Stimulated activated CD4-positive, alpha-beta T cell treated with anti-CD3 and anti-CD28 coated beads, TNF-alpha, amount 100 ng/mL, for 1 hour (primary cell): ENCODE measurements around the gene CHI3L2.
A peak's percentile ranks its signal among the peaks of the same experiment; 100 is the strongest.

ENCODE experiments used
- DNase-seq, 3 donors: peaks; one replicate each; pipeline ENCODE4 v3.0.0-alpha.2; 2020; ENCODE audit warnings: low read depth in 3 of 3, low spot score in 1 of 3

CHI3L2 gene

DNA sequence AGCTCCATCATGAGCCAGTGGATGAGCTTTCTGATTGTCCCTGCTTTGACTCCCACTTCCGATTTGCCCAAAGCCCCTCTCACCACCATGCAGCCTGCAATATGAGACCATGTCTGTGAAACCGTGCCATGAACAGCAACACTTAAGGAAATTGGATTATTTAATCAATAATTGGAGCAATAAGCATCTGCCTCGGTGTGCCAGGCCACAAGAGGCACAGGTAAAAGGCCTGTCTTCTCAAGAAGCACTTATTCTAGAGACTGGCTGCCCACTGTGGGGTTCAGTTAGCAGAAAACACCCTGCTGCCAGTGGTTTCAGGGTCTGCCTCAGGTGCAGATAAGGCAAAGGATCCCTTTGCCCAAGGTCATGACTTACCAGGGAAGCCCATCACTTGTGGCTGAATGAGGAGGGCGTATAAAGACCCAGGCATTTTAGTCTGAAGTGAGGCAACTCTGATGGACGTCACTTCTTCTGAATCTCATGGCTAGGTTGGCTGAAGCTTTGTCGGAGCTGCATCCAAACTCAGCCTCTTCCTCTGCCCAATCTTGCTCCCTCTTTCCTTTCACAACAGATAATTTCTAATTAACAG lies 7.1 kb upstream of the CHI3L2 start:
- DNase-seq: no peak

DNA sequence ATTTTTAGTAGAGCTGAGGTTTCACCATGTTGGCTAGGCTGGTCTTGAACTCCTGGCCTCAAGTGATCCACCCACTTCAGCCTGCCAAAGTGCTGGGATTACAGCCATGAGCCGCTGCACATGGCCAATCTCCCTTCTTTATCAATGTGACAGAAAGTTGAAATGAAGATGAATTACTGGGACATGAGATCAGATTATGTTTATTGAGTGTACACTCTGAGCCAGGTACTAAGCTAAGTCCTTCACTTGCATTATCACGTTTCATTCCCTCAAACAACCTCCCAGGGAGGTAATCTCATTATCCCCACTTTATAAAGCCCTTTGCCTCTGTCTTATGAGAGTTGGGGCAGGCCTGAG lies 6.3 kb upstream of the CHI3L2 start:
- no peak for DNase-seq

DNA sequence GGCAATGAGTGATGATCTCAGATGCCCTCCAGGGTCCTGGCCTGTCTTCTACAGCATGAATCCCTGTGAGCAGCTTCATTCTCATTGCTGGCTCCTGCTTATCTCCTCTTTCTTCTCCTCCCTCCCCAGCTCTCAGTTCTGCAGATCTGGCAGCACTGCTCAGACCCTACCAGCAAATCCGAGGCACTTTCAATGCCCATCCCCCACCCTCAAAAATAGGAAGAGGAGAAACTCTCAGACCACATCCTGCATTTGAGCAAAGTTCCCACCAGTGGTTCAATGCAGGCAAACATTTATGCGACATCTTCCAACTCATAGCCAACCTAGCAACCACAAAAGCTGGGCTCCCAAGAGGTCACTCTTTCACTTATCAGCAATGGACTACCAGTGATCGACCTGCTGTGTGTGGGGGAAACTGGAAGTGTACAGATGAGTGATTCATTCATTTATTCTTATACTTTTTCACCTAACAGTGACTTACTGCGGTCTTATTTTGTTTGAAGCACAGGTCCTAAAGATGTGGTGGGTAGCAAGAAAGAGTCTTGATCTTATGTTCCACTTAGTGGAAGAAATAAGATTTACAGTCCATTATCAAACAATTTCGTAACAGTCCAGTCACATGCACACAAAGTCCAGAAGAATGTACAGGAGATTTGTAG lies 5.8 kb upstream of the CHI3L2 start:
- no peak for DNase-seq

- peak in 2 of 3 donors; percentile 53 to 66 for DNase-seq
Measured at GRCh38 chr1:111222308-111223125, 5.0 kb upstream of the CHI3L2 start.

- no peak for DNase-seq
Measured at GRCh38 chr1:111223126-111223685, 4.3 kb upstream of the CHI3L2 start.

GRCh38 chr1:111225091-111225490 lies 2.4 kb upstream of the CHI3L2 start:
- DNase-seq: no peak

GRCh38 chr1:111225717-111226400 lies 1.7 kb upstream of the CHI3L2 start:
- no peak for DNase-seq

DNA sequence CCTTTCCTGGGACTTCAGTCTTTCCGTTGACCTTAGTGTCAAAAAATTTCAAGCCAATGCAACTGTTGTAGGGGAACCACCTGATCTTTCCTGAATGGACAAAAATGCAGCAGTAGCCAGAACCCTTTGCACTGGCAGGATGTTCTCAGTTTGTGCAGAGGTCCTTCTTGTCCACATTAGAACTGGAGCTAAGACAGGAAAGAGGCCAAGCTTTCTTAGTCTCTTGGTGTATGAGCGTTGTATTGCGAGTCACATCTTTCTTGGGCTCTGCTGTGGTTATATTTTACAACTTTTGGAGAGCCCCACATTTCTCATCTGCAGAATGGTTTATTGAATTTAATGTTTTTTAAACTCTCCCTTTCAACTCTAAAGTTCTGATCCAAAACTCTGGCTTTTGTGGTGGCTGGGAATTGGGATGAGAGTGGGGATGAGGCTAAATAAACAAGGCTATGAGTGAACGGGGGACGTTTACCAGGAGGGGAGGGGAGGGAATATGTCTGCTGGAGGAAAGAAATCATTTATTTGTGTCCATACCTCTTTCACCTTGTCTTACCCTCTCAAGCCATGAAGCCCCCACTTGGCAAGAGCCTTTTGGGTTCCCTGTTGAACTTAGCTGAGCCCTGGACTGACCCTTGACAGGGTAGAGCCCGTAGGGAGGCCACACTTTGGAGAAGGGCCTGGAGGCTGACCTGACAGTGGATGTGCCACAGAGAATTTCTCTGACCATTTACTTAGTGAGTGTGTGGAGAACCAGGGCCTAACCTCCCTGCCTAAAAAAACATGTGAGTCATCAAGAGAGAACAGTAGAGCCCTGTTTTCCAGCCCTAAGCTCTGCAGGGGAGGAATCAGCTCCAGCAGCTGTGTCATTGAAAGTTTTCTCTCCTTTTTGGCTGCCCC lies 586 bp downstream of the CHI3L2 start:
- no peak for DNase-seq

GRCh38 chr1:111228748-111229126 lies 1.2 kb downstream of the CHI3L2 start:
- no peak for DNase-seq

DNA sequence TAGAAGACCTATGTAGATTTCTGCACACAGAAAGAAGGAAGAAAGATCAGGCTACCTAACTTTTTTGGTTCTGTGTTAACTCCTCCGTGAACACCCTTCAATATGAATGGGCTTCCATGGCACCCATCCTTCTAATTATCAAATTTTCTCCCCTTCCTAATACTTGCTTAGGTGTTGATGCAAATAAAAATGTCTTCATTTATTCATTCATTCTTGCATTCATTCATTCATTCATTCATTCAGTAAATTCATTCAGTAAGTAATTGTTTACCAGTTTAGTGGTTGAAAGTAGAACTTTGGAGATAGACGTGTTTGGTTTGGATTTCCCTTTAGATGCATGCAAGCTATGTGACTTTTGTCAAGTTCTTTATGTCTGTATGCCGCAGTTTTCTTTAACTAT lies 4.6 kb downstream of the CHI3L2 start:
- DNase-seq: no peak

GRCh38 chr1:111234258-111234657 lies 6.7 kb downstream of the CHI3L2 start:
- DNase-seq: no peak

DNA sequence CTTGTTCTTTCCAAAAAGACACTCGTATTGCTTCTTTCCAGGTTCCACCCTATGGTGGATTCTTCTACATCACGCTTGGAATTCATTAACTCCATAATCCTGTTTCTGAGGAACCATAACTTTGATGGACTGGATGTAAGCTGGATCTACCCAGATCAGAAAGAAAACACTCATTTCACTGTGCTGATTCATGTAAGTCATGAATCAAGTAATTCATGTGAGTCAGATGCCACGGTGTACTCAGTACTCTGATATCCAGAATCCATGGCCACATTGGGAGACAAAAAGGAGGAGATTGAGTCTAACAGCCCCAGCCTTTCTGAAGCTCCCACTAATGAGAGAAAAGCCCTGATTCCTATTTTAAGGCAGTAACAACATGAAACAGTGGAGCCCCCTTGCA lies 7.4 kb downstream of the CHI3L2 start:
- no peak for DNase-seq

- no peak for DNase-seq
Measured at GRCh38 chr1:111236379-111236778, 8.9 kb downstream of the CHI3L2 start.

DNA sequence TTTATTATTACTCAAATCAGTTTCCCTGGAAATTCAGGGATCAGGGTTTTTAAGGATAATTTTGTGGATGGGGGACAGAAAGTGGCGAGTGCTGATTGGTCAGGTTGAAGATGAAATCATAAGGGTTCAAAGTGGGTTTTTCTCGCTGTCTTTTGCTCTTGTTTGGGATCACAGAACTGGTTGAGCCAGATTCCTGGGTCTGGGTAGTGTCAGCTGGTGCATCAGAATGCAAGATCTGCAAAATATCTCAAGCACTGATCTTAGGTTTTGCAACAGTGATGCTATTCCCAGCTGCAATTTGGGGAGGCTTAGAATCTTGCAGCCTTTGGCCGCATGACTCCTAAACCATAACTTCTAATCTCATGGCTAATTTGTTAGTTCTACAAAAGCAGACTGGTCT lies 9.3 kb downstream of the CHI3L2 start:
- no peak for DNase-seq

GRCh38 chr1:111238056-111238795 lies 10.7 kb downstream of the CHI3L2 start:
- DNase-seq: no peak

GRCh38 chr1:111241797-111242196 lies 14.3 kb downstream of the CHI3L2 start:
- DNase-seq: no peak

DNA sequence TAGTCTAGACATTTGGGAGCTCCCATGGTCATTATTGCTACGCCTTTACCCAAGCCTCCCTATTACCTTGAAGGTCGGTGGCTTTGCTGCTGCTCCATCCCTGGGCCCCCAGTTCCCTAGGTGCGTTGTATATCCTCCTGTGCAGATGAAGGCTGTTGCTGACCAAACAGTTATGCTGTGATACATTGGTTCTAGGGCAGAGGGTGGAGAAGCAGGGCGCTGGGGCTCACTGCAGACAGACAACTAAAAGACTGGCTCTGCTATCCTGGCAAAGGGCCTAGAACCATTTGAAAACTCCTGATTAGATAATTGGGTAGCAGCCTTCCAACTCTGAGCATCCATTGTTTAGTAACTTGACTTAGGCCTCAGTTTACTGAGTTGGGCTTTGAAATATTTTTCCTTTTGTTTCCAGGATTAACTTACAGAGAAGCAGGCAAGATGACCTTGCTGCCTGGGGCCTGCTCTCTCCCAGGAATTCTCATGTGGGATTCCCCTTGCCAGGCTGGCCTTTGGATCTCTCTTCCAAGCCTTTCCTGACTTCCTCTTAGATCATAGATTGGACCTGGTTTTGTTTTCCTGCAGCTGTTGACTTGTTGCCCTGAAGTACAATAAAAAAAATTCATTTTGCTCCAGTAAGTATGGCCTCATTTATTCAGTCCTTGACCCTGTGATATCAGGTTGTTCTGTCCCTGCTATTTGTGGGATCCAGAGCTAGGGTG lies 15.5 kb downstream of the CHI3L2 start:
- no peak for DNase-seq

GRCh38 chr1:111247125-111247838 lies 19.8 kb downstream of the CHI3L2 start:
- DNase-seq: no peak

- DNase-seq: no peak
Measured at GRCh38 chr1:111249960-111250359, 22.4 kb downstream of the CHI3L2 start.
